HG02970 (cell line): ENCODE results near the gene SPEF2.

ENCODE experiments used
- ATAC-seq: cut with Tn5 transposase; IDR thresholded peaks from one replicate; pipeline ENCODE4 v1.9.1; 2021; ENCODE audit warnings: mild to moderate bottlenecking, moderate library complexity, moderate number of reproducible peaks; ENCODE audit not compliant: unreplicated experiment, low FRiP score

Gene SPEF2

GRCh38 chr5:35707659-35708058 is 90.0 kb downstream of the SPEF2 start:
- no peak for ATAC-seq

- no peak for ATAC-seq
Observed at GRCh38 chr5:35709688-35710087, 92.0 kb downstream of the SPEF2 start.

- no peak for ATAC-seq
Observed at GRCh38 chr5:35717718-35718117, 100.1 kb downstream of the SPEF2 start.

- ATAC-seq: no peak
Observed at GRCh38 chr5:35735718-35736117, 118.1 kb downstream of the SPEF2 start.

- no peak for ATAC-seq
Observed at GRCh38 chr5:35736280-35736679, 118.6 kb downstream of the SPEF2 start.

- ATAC-seq: no peak
Observed at GRCh38 chr5:35741126-35741716, 123.6 kb downstream of the SPEF2 start.

GRCh38 chr5:35741971-35742370 is 124.3 kb downstream of the SPEF2 start:
- no peak for ATAC-seq

GRCh38 chr5:35743644-35744043 is 126.0 kb downstream of the SPEF2 start:
- ATAC-seq: no peak

- no peak for ATAC-seq
Observed at GRCh38 chr5:35745193-35745592, 127.5 kb downstream of the SPEF2 start.

- no peak for ATAC-seq
Observed at GRCh38 chr5:35745660-35746059, 128.0 kb downstream of the SPEF2 start.

- no peak for ATAC-seq
Observed at GRCh38 chr5:35752012-35752411, 134.3 kb downstream of the SPEF2 start.

- no peak for ATAC-seq
Observed at GRCh38 chr5:35753500-35753899, 135.8 kb downstream of the SPEF2 start.

- no peak for ATAC-seq
Observed at GRCh38 chr5:35754481-35754880, 136.8 kb downstream of the SPEF2 start.

GRCh38 chr5:35755966-35756365 is 138.3 kb downstream of the SPEF2 start:
- ATAC-seq: no peak

GRCh38 chr5:35758151-35758724 is 140.6 kb downstream of the SPEF2 start:
- no peak for ATAC-seq

- no peak for ATAC-seq
Observed at GRCh38 chr5:35761541-35761940, 143.9 kb downstream of the SPEF2 start.

- no peak for ATAC-seq
Observed at GRCh38 chr5:35762368-35762767, 144.7 kb downstream of the SPEF2 start.

- ATAC-seq: no peak
Observed at GRCh38 chr5:35765921-35766320, 148.3 kb downstream of the SPEF2 start.

- no peak for ATAC-seq
Observed at GRCh38 chr5:35771300-35771699, 153.6 kb downstream of the SPEF2 start.

- ATAC-seq: no peak
Observed at GRCh38 chr5:35771839-35772238, 154.2 kb downstream of the SPEF2 start.

GRCh38 chr5:35773967-35774366 is 156.3 kb downstream of the SPEF2 start:
- no peak for ATAC-seq

GRCh38 chr5:35776757-35777156 is 159.1 kb downstream of the SPEF2 start:
- no peak for ATAC-seq
